K562 (cell line): ENCODE results near the gene LHX3. TPM values are rescaled to one million over a fixed set of nuclear protein-coding genes. Genes with fewer than 3 reads are reported as not detected.

ENCODE experiments used
- ATAC-seq: fragments of 200-7000 bp; cut with Tn5 transposase; 3 replicates; pipeline ENCODE4 v1.9.1; 2020; ENCODE audit warnings: moderate library complexity
- BruUV-seq: library from RNA; stranded (reverse); fragments of 400-500 nt; replicated peaks from 2 replicates; lab custom pipeline; 2021; lab: Mats Ljungman, UMichigan
- CTCF ChIA-PET: fragments of 300-600 bp; formaldehyde crosslinking; extraction: SDS; loops from one replicate; lab custom pipeline; 2021; ENCODE audit warnings: low intra/inter-chr PET ratio; lab: Yijun Ruan, JAX
- POLR2A ChIA-PET: fragments of 300-600, 350-650 bp; sonication (Branson Sonifier 250); formaldehyde crosslinking; extraction: SDS; loops from one replicate; lab custom pipeline; 2021; ENCODE audit warnings: antibody characterized with exemption, inconsistent platforms; lab: Yijun Ruan, JAX
- DNase-seq, 4 experiments: peaks; one replicate each; pipeline versions ENCODE4 v3.0.0 to v3.0.0-alpha.2; 2011 to 2018; ENCODE audit warnings: low spot score in 3 of 4, mixed read lengths in 3 of 4; ENCODE audit errors: extremely low read depth in 1 of 4
- FAIRE-seq: peaks from 2 replicates; lab custom pipeline; 2011; peaks lifted over from hg19 to GRCh38; lab: Jason Lieb, UNC
- H2AFZ ChIP-seq: 2 replicates; pipeline ENCODE4 v1.6.0; 2011; ENCODE audit warnings: low read depth, low read length, control low read depth, inconsistent platforms
- H3K27ac ChIP-seq: fragments of 200-600 bp; 3 replicates; pipeline ENCODE4 v1.8.0; 2011; ENCODE audit warnings: low read depth, mild to moderate bottlenecking, control low read depth, inconsistent platforms, low read length, moderate library complexity, mixed read lengths; ENCODE audit errors: extremely low read depth
- H3K27me3 ChIP-seq, 2 experiments: fragments of 300-600 bp in 1 of 2; 2 replicates in 1 of 2; 3 replicates in 1 of 2; pipeline versions ENCODE4 v1.6.0 to v1.8.0; 2011; ENCODE audit warnings: inconsistent platforms in 2 of 2, low read length in 2 of 2, mild to moderate bottlenecking in 1 of 2, mixed read lengths in 1 of 2, moderate library complexity in 1 of 2; ENCODE audit not compliant: control insufficient read depth in 2 of 2, insufficient read depth in 2 of 2
- H3K36me3 ChIP-seq: fragments of 300-600 bp; 3 replicates; pipeline ENCODE4 v1.8.0; 2011; ENCODE audit warnings: mild to moderate bottlenecking, low read length, inconsistent platforms; ENCODE audit not compliant: control insufficient read depth, insufficient read depth
- H3K4me1 ChIP-seq, 2 experiments: fragments of 200-600 bp in 1 of 2; replicated peaks in 1 of 2; 2 replicates in 1 of 2; 3 replicates in 1 of 2; pipeline versions ENCODE4 v1.5.1 to v1.8.0; 2011; ENCODE audit warnings: inconsistent platforms in 2 of 2, low read length in 2 of 2, mild to moderate bottlenecking in 1 of 2, mixed read lengths in 1 of 2, moderate library complexity in 1 of 2; ENCODE audit not compliant: control insufficient read depth in 2 of 2, insufficient read depth in 2 of 2
- H3K4me2 ChIP-seq: 2 replicates; pipeline ENCODE4 v1.6.1; 2011; ENCODE audit warnings: low read length, control low read depth, inconsistent platforms, mixed read lengths; ENCODE audit not compliant: insufficient read depth
- H3K4me3 ChIP-seq: fragments of 200-600 bp; sonication (generic), shearing (Covaris generic); 2 replicates; pipeline ENCODE4 v1.5.1; 2016; ENCODE audit warnings: control low read depth, inconsistent platforms
- H3K79me2 ChIP-seq: fragments of 200-600 bp; 3 replicates; pipeline ENCODE4 v1.8.0; 2011; ENCODE audit warnings: low read length, inconsistent platforms; ENCODE audit not compliant: control insufficient read depth, insufficient read depth
- H3K9ac ChIP-seq, 2 experiments: 2 replicates each; pipeline versions ENCODE4 v1.6.0 to v1.6.1; 2011; ENCODE audit warnings: low read depth in 2 of 2, low read length in 2 of 2, control low read depth in 1 of 2, inconsistent platforms in 1 of 2, mild to moderate bottlenecking in 1 of 2, mixed read lengths in 1 of 2; ENCODE audit not compliant: insufficient read depth in 1 of 2
- H3K9me1 ChIP-seq: one replicate; pipeline ENCODE4 v1.6.0; 2011; ENCODE audit warnings: inconsistent platforms, mild to moderate bottlenecking, low read length, moderate library complexity; ENCODE audit not compliant: control insufficient read depth, insufficient read depth
- H3K9me3 ChIP-seq: replicated peaks from 2 replicates; pipeline ENCODE4 v1.5.1; 2011; ENCODE audit warnings: low read depth, low read length, inconsistent platforms; ENCODE audit not compliant: control insufficient read depth, insufficient read depth
- H4K20me1 ChIP-seq: replicated peaks from 2 replicates; pipeline ENCODE4 v1.6.1; 2011; ENCODE audit warnings: low read length, inconsistent platforms, mixed read lengths; ENCODE audit not compliant: control insufficient read depth, insufficient read depth
- ATF1 ChIP-seq, 2 experiments: fragments of 450-650 bp in 1 of 2; IDR thresholded peaks; 2 replicates each; pipeline ENCODE4 v1.6.1; 2016; ENCODE audit warnings: missing compliant biosample characterization in 1 of 2, missing genetic modification characterization in 1 of 2
- GMEB1 ChIP-seq: fragments of 250-450 bp; sonication (Bioruptor Pico); IDR thresholded peaks from 2 replicates; pipeline ENCODE4 v1.4.0; 2020; ENCODE audit warnings: mild to moderate bottlenecking
- GTF2E2 ChIP-seq: fragments of 200-800 bp; sonication (Bioruptor generic); IDR thresholded peaks from 2 replicates; pipeline ENCODE4 v1.6.1; 2016; ENCODE audit warnings: missing genetic modification characterization, missing compliant biosample characterization
- KDM5B ChIP-seq: fragments of 200-600 bp; sonication (generic); IDR thresholded peaks from 2 replicates; pipeline ENCODE4 v1.6.1; 2012; ENCODE audit warnings: low read depth, mild to moderate bottlenecking, moderate library complexity, low read length, control low read depth, inconsistent platforms; ENCODE audit not compliant: insufficient replicate concordance
- MEIS2 ChIP-seq: fragments of 450-650 bp; IDR thresholded peaks from 2 replicates; pipeline ENCODE4 v1.6.1; 2014; ENCODE audit warnings: mild to moderate bottlenecking; ENCODE audit not compliant: partially characterized antibody
- POLR2A ChIP-seq: fragments of 450-650 bp; conservative IDR thresholded peaks from 2 replicates; pipeline ENCODE4 v1.6.1; 2016
- POLR3G ChIP-seq: IDR thresholded peaks from 2 replicates; pipeline ENCODE4 v1.6.1; 2011; ENCODE audit not compliant: insufficient read length, insufficient replicate concordance; ENCODE audit errors: extremely low read depth
- SUPT5H ChIP-seq: fragments of 450-650 bp; IDR thresholded peaks from 2 replicates; pipeline ENCODE4 v1.6.1; 2016
- WGBS: fragments of 100-300 bp; shearing (Covaris generic); methylation state at CpG from one replicate; pipeline ENCODE4 v1.1.6; 2016; ENCODE audit warnings: low coverage, mixed read lengths; ENCODE audit not compliant: insufficient coverage; ENCODE audit errors: missing lambda C conversion rate; 5-methylcytosine and 5-hydroxymethylcytosine counted together
- in situ Hi-C: fragments of 300-500 bp; cut with MboI; formaldehyde crosslinking; loops from 4 replicates; pipeline ENCODE4 v1.15.0; 2018; ENCODE audit warnings: inconsistent platforms, mixed read lengths
- intact Hi-C: fragments of 100-400 bp; cut with micrococcal nuclease; formaldehyde crosslinking; loops from 2 replicates; pipeline ENCODE4 v1.14.2; 2022
- polyA plus RNA-seq, 8 experiments: library from polyadenylated mRNA; depleted of rRNA in 4 of 8; stranded (reverse) in 5 of 8; unstranded in 3 of 8; fragments of >200 nt; fragmentation: Nextera tagmentation in 2 of 8; fragmentation: Illumina TruSeq in 1 of 8; extraction: Ambion mirVana in 2 of 8; extraction: Trizol in 1 of 8; gene quantifications; 2 replicates each; pipeline versions ENCODE4 v1.2.1 to v1.2.3, GENCODE V29; 2011 to 2014; ENCODE audit warnings: inconsistent platforms in 1 of 8, missing spikeins in 1 of 8
- total RNA-seq, 7 experiments: library from RNA; depleted of rRNA in 6 of 7; stranded (reverse); fragments of >200 nt in 6 of 7; fragmentation: Illumina TruSeq in 2 of 7; extraction: Trizol in 2 of 7; gene quantifications; 2 replicates each; pipeline versions ENCODE4 v1.2.1 to v1.2.3, GENCODE V29; 2011 to 2021; ENCODE audit warnings: low replicate concordance in 1 of 7
- TF ChIP-seq, protein P1 (sequence below), 2 experiments: IDR thresholded peaks; 2 replicates each; pipeline ENCODE4 v1.6.1; 2011; ENCODE audit warnings: borderline replicate concordance in 1 of 2, control low read depth in 1 of 2, low read depth in 1 of 2, low read length in 1 of 2, mild to moderate bottlenecking in 1 of 2, mixed read lengths in 1 of 2, moderate library complexity in 1 of 2; ENCODE audit not compliant: insufficient read depth in 1 of 2, insufficient read length in 1 of 2, poor library complexity in 1 of 2, severe bottlenecking in 1 of 2; ENCODE audit errors: extremely low read depth in 1 of 2

LHX3 gene
- total and polyA plus RNA-seq, 9 of the 15 experiments (the other 6 are each of a cell fraction or from before 2014, with no cell fraction given): 0.09 TPM; not detected in 8

GRCh38 chr9:136245219-136246150, 40.6 kb upstream of the LHX3 start, which contains the start of gene QSOX2 (continued):
- TF ChIP-seq, protein P1, sequence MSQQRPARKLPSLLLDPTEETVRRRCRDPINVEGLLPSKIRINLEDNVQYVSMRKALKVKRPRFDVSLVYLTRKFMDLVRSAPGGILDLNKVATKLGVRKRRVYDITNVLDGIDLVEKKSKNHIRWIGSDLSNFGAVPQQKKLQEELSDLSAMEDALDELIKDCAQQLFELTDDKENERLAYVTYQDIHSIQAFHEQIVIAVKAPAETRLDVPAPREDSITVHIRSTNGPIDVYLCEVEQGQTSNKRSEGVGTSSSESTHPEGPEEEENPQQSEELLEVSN (IDR thresholded peaks at IDR 0.05; ENCODE audit: borderline replicate concordance in 1 of 2, extremely low read depth in 1 of 2, insufficient read depth in 1 of 2, insufficient read length in 1 of 2, low read depth in 1 of 2, low read length in 1 of 2, poor library complexity in 1 of 2, severe bottlenecking in 1 of 2): peak; percentile 88 to 92
- peak; percentile 79 for TF ChIP-seq GMEB1 (CRISPR knock-in tag)

- TF ChIP-seq KDM5B: no peak
- 0 out of 2 replicates have a peak, but pooled peaks have one; percentile 10 for TF ChIP-seq GTF2E2 (tag)
- no peak for TF ChIP-seq ATF1 (CRISPR knock-in tag; IDR thresholded peaks at IDR 0.05)
- TF ChIP-seq ATF1 (tag; IDR thresholded peaks at IDR 0.05): 0 out of 2 replicates have a peak, but pooled peaks have one; percentile 2
- TF ChIP-seq MEIS2: no peak
- TF ChIP-seq POLR2A: 0 out of 2 replicates have a peak, but pooled peaks have one; percentile 16
- TF ChIP-seq POLR3G: no peak
- no peak for TF ChIP-seq SUPT5H
- TF ChIP-seq, all 486 proteins: peak for 3
- Histone ChIP-seq H3K27me3 (peaks cover 6 to 32% of the 10 kb centered on the region in 2 experiments; a peak in 4 of 5 replicates), H4K20me1 (peaks cover 20% of the 10 kb centered on the region; the same call in 1 of the 2 replicates), H3K9ac (peak overlapping the region; percentile 80 to 95), H3K9me3 (no peaks in the 10 kb centered on the region), H3K27ac (peak overlapping the region; percentile 77), H3K4me2 (peak overlapping the region; percentile 91), H3K4me1 (peaks cover 37 to 57% of the 10 kb centered on the region in 2 experiments), H3K36me3 (peaks cover 28% of the 10 kb centered on the region), H3K79me2 (peaks cover 55% of the 10 kb centered on the region), H2AFZ (no peak overlapping the region), H3K9me1 (no peaks in the 10 kb centered on the region), H3K4me3 (peak overlapping the region; percentile 75)
- BruUV-seq: no TSS peak
- in situ Hi-C loops (no loop called here), intact Hi-C loops (no loop called here)
- DNase-seq (no peak), FAIRE-seq (peak; percentile 15), ATAC-seq (no peak)
- POLR2A ChIA-PET: interaction anchor here (0.7 to 1.4 kb wide), 2 partner anchors 10 to 28 kb away, joined by 3 read pairs; no protein-coding TSS in a partner anchor
- CTCF ChIA-PET: no interaction called here
- 0% methylated on average over 6 of the region's 6 CpGs for WGBS
Observed at GRCh38 chr9:136244969-136245218, 40.0 kb upstream of the LHX3 start.
